ENCODE data around the gene PHACTR3. TPM values are rescaled to one million over a fixed set of nuclear protein-coding genes. Genes with fewer than 3 reads are reported as not detected.

The PHACTR3 gene
- total RNA-seq, 1 donor from 2014 or later, result 6.8 TPM

GRCh38 chr20:59811681-59812171, 207.4 kb downstream of the PHACTR3 start:
- DNase-seq, result no peak
- ATAC-seq, result no peak
- intact Hi-C loops (cut with micrococcal nuclease), result no loop called here

GRCh38 chr20:59812286-59813125, 208.2 kb downstream of the PHACTR3 start:
- intact Hi-C loops (cut with micrococcal nuclease), result no loop called here
- ATAC-seq, result no peak
- DNase-seq, result no peak

GRCh38 chr20:59813126-59813947, 209.0 kb downstream of the PHACTR3 start:
- intact Hi-C loops (cut with micrococcal nuclease), result no loop called here
- ATAC-seq, result no peak
- DNase-seq, result no peak

- ATAC-seq, result peak; percentile 68
- DNase-seq, result no peak
- intact Hi-C loops (cut with micrococcal nuclease), result no loop called here
Observed at GRCh38 chr20:59813948-59814839, 209.9 kb downstream of the PHACTR3 start.

- DNase-seq, result no peak
- ATAC-seq, result no peak
- intact Hi-C loops (cut with micrococcal nuclease), result no loop called here
Observed at GRCh38 chr20:59814840-59815340, 210.6 kb downstream of the PHACTR3 start.

GRCh38 chr20:59816146-59816738, 211.9 kb downstream of the PHACTR3 start:
- ATAC-seq, result no peak
- DNase-seq, result no peak
- intact Hi-C loops (cut with micrococcal nuclease), result no loop called here

GRCh38 chr20:59817406-59817805, 213.1 kb downstream of the PHACTR3 start:
- ATAC-seq (no peak), DNase-seq (no peak)
- intact Hi-C loops (cut with micrococcal nuclease), result no loop called here

- no peak for DNase-seq
- intact Hi-C loops (cut with micrococcal nuclease), result no loop called here
Observed at GRCh38 chr20:59817846-59818615, 213.7 kb downstream of the PHACTR3 start.

GRCh38 chr20:59818911-59819310, 214.6 kb downstream of the PHACTR3 start:
- ATAC-seq, result no peak
- no peak for DNase-seq
- intact Hi-C loops (cut with micrococcal nuclease), result no loop called here

More at GRCh38 chr20:59817846-59818615, 213.7 kb downstream of the PHACTR3 start:
- ATAC-seq, result no peak

GRCh38 chr20:59819496-59820203, 215.3 kb downstream of the PHACTR3 start:
- intact Hi-C loops (cut with micrococcal nuclease), result no loop called here
- ATAC-seq (no peak), DNase-seq (no peak)

GRCh38 chr20:59820204-59821041, 216.1 kb downstream of the PHACTR3 start:
- DNase-seq (peak; percentile 84), ATAC-seq (peak; percentile 87)
- intact Hi-C loops (cut with micrococcal nuclease), result no loop called here

- intact Hi-C loops (cut with micrococcal nuclease), result no loop called here
- no peak for DNase-seq
Observed at GRCh38 chr20:59821201-59821600, 216.9 kb downstream of the PHACTR3 start.

GRCh38 chr20:59821788-59822187, 217.4 kb downstream of the PHACTR3 start:
- intact Hi-C loops (cut with micrococcal nuclease), result no loop called here
- no peak for DNase-seq
- ATAC-seq, result no peak

More at GRCh38 chr20:59821201-59821600, 216.9 kb downstream of the PHACTR3 start:
- no peak for ATAC-seq

- intact Hi-C loops (cut with micrococcal nuclease), result no loop called here
- ATAC-seq, result no peak
- DNase-seq, result no peak
Observed at GRCh38 chr20:59822291-59823029, 218.1 kb downstream of the PHACTR3 start.

GRCh38 chr20:59823030-59823423, 218.7 kb downstream of the PHACTR3 start:
- ATAC-seq, result no peak
- no peak for DNase-seq
- intact Hi-C loops (cut with micrococcal nuclease), result no loop called here

Data from left ventricle myocardium superior (tissue), 1 donor.